Psoas muscle (tissue), 8 donors: Measurements from ENCODE around the gene GTPBP1. TPM values are rescaled to one million over a fixed set of nuclear protein-coding genes. Genes with fewer than 3 reads are reported as not detected.

ENCODE experiments used
- ATAC-seq, 4 donors: fragments of 200-7000 bp; cut with Tn5 transposase; one replicate each; pipeline ENCODE4 v1.9.1; 2020; ENCODE audit warnings: moderate library complexity in 3 of 4, mild to moderate bottlenecking in 2 of 4
- DNase-seq, 2 donors: peaks; one replicate each; pipeline ENCODE4 v3.0.0-alpha.2; 2020
- H3K27ac ChIP-seq: fragments of 200-600 bp; one replicate; pipeline ENCODE4 v1.8.0; 2022
- H3K27me3 ChIP-seq, 3 donors: fragments of 200-600 bp in 1 of 3; one replicate each; pipeline versions ENCODE4 v1.6.1 to v1.8.0; 2013 to 2022; ENCODE audit warnings: low read length in 2 of 3, mild to moderate bottlenecking in 2 of 3, moderate library complexity in 1 of 3; ENCODE audit not compliant: insufficient read depth in 3 of 3
- H3K36me3 ChIP-seq, 2 donors: fragments of 200-600 bp in 1 of 2; one replicate each; pipeline versions ENCODE4 v1.6.1 to v1.8.0; 2013 to 2022; ENCODE audit warnings: low read depth in 1 of 2, mild to moderate bottlenecking in 1 of 2, moderate library complexity in 1 of 2; ENCODE audit not compliant: insufficient read depth in 1 of 2
- H3K4me1 ChIP-seq: fragments of 200-600 bp; one replicate; pipeline ENCODE4 v1.8.0; 2022
- H3K4me3 ChIP-seq: fragments of 200-600 bp; one replicate; pipeline ENCODE4 v1.8.0; 2022; ENCODE audit warnings: mild to moderate bottlenecking
- H3K9me3 ChIP-seq: fragments of 200-600 bp; one replicate; pipeline ENCODE4 v1.8.0; 2022
- WGBS, 3 donors: extraction: QIAGEN DNeasy Blood & Tissue Kit; methylation state at CpG; one replicate each; pipeline versions ENCODE4 v1.1.6 to v1.1.7; 2013; 5-methylcytosine and 5-hydroxymethylcytosine counted together
- intact Hi-C, 2 donors: fragments of 100-400 bp; cut with DNase I; formaldehyde crosslinking; loops; one replicate each; pipeline versions ENCODE4 v1.11.0 to v1.14.2; 2022
- polyA plus RNA-seq, 3 donors: library from polyadenylated mRNA; stranded (reverse); fragments of 200-250 nt; gene quantifications; one replicate each; pipeline ENCODE4 v1.2.3, GENCODE V29; 2013
- total RNA-seq, 4 donors: library from RNA; stranded (reverse); fragmentation: NEBNext Ultra II Directional in 2 of 4; extraction: Animal tissue kit (Norgen Biotek cat#: 25700) in 2 of 4; gene quantifications; one replicate each; pipeline versions ENCODE4 v1.2.1 to v1.2.4, GENCODE V29; 2021 to 2023
- TF ChIP-seq, protein P1 (sequence below): fragments of 200-600 bp; IDR thresholded peaks from one replicate; pipeline ENCODE4 v1.8.0; 2022; ENCODE audit warnings: antibody characterized with exemption
- donor health status: healthy with polysubstance abuse.
- donor health status: DM: no; HTN: no; CAD: no; lungs with moderate emphysema.
- donor health status: Bipolar disorder and iron deficiency.
- donor health status: healthy.
- donor health status: DM: yes; HTN: yes; CAD: no.
- donor health status: DM: no; HTN: no; CAD: no.
- donor health status: DM: no; HTN: no; CAD: no.
- donor health status: DM: yes; HTN: yes; CAD: no.

The GTPBP1 gene
- total and polyA plus RNA-seq, 7 donors: 16.4 to 46.1 (median 24.3) TPM

DNA sequence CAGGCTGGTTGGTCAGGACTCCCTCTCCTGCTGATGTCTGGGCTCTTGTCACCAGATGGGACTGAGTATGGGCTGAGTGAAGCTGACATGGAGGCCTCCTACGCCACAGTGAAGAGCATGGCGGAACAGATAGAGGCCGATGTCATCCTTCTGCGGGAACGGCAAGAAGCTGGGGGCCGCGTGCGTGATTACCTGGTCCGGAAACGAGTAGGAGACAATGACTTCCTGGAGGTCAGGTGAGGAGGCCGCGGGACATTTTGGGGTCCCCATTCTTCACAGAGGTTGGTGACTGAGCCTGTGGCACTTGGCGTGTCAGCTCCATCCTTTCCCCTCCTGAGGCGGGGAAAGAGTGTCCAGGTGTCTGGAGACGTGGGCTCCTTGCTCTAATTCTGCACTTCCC, 10.1 kb downstream of the GTPBP1 start:
- ATAC-seq (no peak), DNase-seq (no peak)
- intact Hi-C loops: no loop called here
- Histone ChIP-seq H3K36me3 (peaks cover 0 to 59% of the 10 kb centered on the region in 2 donors), H3K27ac (no peak overlapping the region), H3K4me3 (no peak overlapping the region), H3K4me1 (peaks cover 41% of the 10 kb centered on the region), H3K9me3 (no peaks in the 10 kb centered on the region), H3K27me3 (no peaks in the 10 kb centered on the region)
- TF ChIP-seq, protein P1, sequence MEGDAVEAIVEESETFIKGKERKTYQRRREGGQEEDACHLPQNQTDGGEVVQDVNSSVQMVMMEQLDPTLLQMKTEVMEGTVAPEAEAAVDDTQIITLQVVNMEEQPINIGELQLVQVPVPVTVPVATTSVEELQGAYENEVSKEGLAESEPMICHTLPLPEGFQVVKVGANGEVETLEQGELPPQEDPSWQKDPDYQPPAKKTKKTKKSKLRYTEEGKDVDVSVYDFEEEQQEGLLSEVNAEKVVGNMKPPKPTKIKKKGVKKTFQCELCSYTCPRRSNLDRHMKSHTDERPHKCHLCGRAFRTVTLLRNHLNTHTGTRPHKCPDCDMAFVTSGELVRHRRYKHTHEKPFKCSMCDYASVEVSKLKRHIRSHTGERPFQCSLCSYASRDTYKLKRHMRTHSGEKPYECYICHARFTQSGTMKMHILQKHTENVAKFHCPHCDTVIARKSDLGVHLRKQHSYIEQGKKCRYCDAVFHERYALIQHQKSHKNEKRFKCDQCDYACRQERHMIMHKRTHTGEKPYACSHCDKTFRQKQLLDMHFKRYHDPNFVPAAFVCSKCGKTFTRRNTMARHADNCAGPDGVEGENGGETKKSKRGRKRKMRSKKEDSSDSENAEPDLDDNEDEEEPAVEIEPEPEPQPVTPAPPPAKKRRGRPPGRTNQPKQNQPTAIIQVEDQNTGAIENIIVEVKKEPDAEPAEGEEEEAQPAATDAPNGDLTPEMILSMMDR: no peak
- WGBS, 3 donors: 92 to 96% (median 92%) methylated on average over 15 of the region's 15 CpGs

DNA sequence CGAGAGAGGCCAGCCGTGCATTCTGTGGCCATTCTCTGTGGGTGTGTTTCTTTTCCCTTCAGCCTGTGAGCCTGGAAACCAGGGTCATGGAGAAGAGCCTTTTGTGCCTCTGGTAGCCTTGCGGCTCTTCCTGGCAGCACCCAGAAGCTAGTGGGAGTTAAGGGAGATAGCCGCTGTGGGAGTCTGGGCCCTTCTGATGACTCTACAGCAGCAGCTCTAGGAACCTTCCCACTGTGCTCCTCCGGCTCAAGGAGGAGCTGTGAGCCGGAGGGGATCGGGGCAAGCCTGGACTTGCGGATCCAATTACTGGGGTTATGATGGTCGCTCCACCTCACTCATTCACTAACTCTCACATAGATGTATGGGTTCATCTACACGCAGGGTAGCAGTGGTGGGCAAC, 10.5 kb downstream of the GTPBP1 start:
- TF ChIP-seq, protein P1: no peak
- 91 to 96% (median 92%) methylated on average over 10 of the region's 10 CpGs for WGBS, 3 donors
- no peaks in the 10 kb centered on the region for H3K9me3 ChIP-seq
- peaks cover 0 to 59% of the 10 kb centered on the region in 2 donors for H3K36me3 ChIP-seq
- DNase-seq (no peak), ATAC-seq (no peak)
- H3K27me3 ChIP-seq: no peaks in the 10 kb centered on the region
- H3K4me1 ChIP-seq: peaks cover 41% of the 10 kb centered on the region
- no peak overlapping the region for H3K27ac ChIP-seq
- intact Hi-C loops: no loop called here
- no peak overlapping the region for H3K4me3 ChIP-seq

DNA sequence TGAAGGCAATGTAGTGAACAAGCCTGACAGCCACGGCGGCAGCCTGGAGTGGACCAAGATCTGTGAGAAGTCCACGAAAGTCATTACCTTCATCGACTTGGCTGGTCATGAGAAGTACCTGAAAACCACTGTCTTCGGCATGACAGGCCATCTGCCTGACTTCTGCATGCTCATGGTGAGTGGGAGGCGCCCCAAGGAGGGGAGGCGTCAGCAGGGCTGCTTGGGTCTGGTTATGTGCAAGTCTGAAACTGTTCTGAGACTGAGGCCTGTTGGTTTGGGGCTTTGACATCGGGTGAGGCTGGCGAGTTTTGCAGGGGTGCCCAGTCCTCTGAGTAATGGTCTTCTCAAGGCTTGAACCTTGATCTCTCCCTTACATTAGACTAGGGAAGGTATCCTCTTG, 11.1 kb downstream of the GTPBP1 start:
- Histone ChIP-seq H3K9me3 (no peaks in the 10 kb centered on the region), H3K27me3 (no peaks in the 10 kb centered on the region), H3K4me1 (peaks cover 41% of the 10 kb centered on the region), H3K4me3 (no peak overlapping the region), H3K36me3 (peaks cover 0 to 63% of the 10 kb centered on the region in 2 donors), H3K27ac (no peak overlapping the region)
- 89 to 98% (median 90%) methylated on average over 9 of the region's 9 CpGs for WGBS, 3 donors
- DNase-seq (peak in 1 of 2 donors; percentile 34), ATAC-seq (no peak)
- TF ChIP-seq, protein P1: no peak
- intact Hi-C loops: no loop called here

DNA sequence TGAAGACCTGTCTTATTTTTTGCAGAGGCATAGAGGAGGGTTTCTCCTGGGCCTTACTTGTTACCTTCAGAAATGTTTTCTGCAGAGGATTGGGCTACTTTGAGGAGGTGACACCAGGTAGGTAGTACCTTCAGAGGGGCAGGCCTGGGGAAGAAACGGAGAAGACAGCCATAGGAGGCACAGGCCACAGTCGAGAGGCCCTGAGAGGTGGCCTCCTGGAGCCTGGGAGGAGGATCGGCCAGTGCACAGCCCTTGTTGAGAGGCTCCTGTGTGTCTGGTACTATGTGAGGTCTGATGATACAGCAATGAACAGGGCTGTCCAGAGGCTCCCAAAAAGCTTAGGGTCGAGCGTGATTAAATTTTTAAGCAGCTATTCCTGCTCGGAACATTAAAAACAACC, 11.5 kb downstream of the GTPBP1 start:
- peak in 1 of 2 donors; percentile 7 for DNase-seq
- H3K4me3 ChIP-seq: no peak overlapping the region
- intact Hi-C loops: no loop called here
- no peaks in the 10 kb centered on the region for H3K27me3 ChIP-seq
- WGBS, 3 donors: 83 to 88% (median 88%) methylated on average over 6 of the region's 6 CpGs
- TF ChIP-seq, protein P1: no peak
- no peak overlapping the region for H3K27ac ChIP-seq
- H3K36me3 ChIP-seq: peaks cover 0 to 67% of the 10 kb centered on the region in 2 donors
- no peaks in the 10 kb centered on the region for H3K9me3 ChIP-seq
- H3K4me1 ChIP-seq: peaks cover 38% of the 10 kb centered on the region
- ATAC-seq: no peak

DNA sequence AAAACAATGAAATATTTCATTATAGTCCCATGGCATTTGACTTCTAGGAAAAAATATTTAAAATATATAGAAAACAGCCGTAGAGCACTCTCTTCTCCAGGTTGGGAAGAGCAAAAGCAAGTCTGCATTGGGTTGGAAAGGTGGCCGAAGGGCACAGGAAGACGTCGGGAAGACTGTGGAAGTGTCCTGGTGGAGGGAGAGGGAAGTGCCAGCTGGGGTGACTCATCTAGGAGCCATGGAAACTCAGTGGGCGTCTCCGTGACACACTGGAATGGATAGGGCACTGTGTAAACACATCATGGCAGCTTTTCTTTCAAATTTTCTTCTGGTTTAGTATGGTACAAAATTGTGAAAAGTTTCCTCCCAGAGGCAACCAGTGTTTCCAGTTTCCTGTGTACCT, 12.7 kb downstream of the GTPBP1 start:
- Histone ChIP-seq H3K36me3 (peaks cover 0 to 70% of the 10 kb centered on the region in 2 donors), H3K27ac (peak overlapping the region; percentile 36), H3K4me1 (peaks cover 31% of the 10 kb centered on the region), H3K4me3 (no peak overlapping the region), H3K27me3 (no peaks in the 10 kb centered on the region), H3K9me3 (no peaks in the 10 kb centered on the region)
- intact Hi-C loops: no loop called here
- peak; percentile 89 to 96 (median 94) for ATAC-seq
- TF ChIP-seq, protein P1: peak; percentile 62
- WGBS, 3 donors: 34 to 40% (median 35%) methylated on average over 6 of the region's 6 CpGs
- DNase-seq: peak; percentile 69 to 79
